B cell (primary cell): ENCODE results near the gene ING3. TPM values are rescaled to one million over a fixed set of nuclear protein-coding genes. Genes with fewer than 3 reads are reported as not detected.

Experiments
- ATAC-seq: fragments of 200-7000 bp; cut with Tn5 transposase; one replicate; pipeline ENCODE4 v1.10.0; 2021; ENCODE audit warnings: low read depth, mild to moderate bottlenecking, moderate number of reproducible peaks, moderate library complexity
- CTCF ChIA-PET: fragments of 350-600 bp; sonication (Branson Sonifier 250); formaldehyde crosslinking; loops from one replicate; lab custom pipeline; 2021; ENCODE audit warnings: antibody characterized with exemption, inconsistent platforms; lab: Charles Lee
- POLR2A ChIA-PET: fragments of 350-600 bp; sonication (Branson Sonifier 250); formaldehyde crosslinking; loops from one replicate; lab custom pipeline; 2021; ENCODE audit warnings: antibody characterized with exemption; lab: Charles Lee
- DNase-seq: peaks from one replicate; pipeline ENCODE4 v3.0.0; 2013
- H2AFZ ChIP-seq: 2 replicates; pipeline ENCODE4 v1.6.1; 2012; ENCODE audit warnings: mild to moderate bottlenecking, low read depth, low read length; ENCODE audit not compliant: insufficient read depth, poor library complexity, severe bottlenecking
- H3K27ac ChIP-seq, 2 donors: 1 replicate in 1 of 2; 2 replicates in 1 of 2; pipeline ENCODE4 v1.5.1; 2012 to 2013; ENCODE audit warnings: low read length in 2 of 2, mild to moderate bottlenecking in 2 of 2, moderate library complexity in 1 of 2
- H3K27me3 ChIP-seq, 4 experiments: fragments of 200-600 bp in 1 of 4; sonication (generic) in 1 of 4; replicated peaks in 1 of 4; 1 replicate in 2 of 4; 2 replicates in 2 of 4; pipeline versions ENCODE4 v1.6.1 to v1.7.0; 2013 to 2016; ENCODE audit warnings: low read length in 3 of 4, mild to moderate bottlenecking in 2 of 4, mixed read lengths in 1 of 4, moderate library complexity in 1 of 4; ENCODE audit not compliant: insufficient read depth in 4 of 4, control insufficient read depth in 3 of 4; ENCODE audit errors: control extremely low read depth in 1 of 4
- H3K36me3 ChIP-seq, 2 experiments: replicated peaks in 1 of 2; 1 replicate in 1 of 2; 2 replicates in 1 of 2; pipeline versions ENCODE4 v1.6.1 to v1.7.1; 2013; ENCODE audit warnings: low read length in 1 of 2; ENCODE audit not compliant: insufficient read depth in 2 of 2, control insufficient read depth in 1 of 2; ENCODE audit errors: control extremely low read depth in 1 of 2, extremely low read depth in 1 of 2
- H3K4me1 ChIP-seq, 2 donors: fragments of 200-600 bp in 1 of 2; sonication (generic) in 1 of 2; 1 replicate in 1 of 2; 2 replicates in 1 of 2; pipeline versions ENCODE4 v1.5.1 to v1.6.1; 2013 to 2017; ENCODE audit warnings: low read length in 2 of 2; ENCODE audit not compliant: control insufficient read depth in 2 of 2, insufficient read depth in 2 of 2
- H3K4me2 ChIP-seq: replicated peaks from 2 replicates; pipeline ENCODE3; 2012; ENCODE audit warnings: mild to moderate bottlenecking, low read depth, low read length; ENCODE audit not compliant: poor library complexity, severe bottlenecking
- H3K4me3 ChIP-seq, 5 experiments: fragments of 200-600 bp in 1 of 5; sonication (generic) in 1 of 5; 1 replicate in 3 of 5; 2 replicates in 2 of 5; pipeline versions ENCODE4 v1.5.1 to v1.7.0; 2011 to 2016; ENCODE audit warnings: low read length in 4 of 5, mild to moderate bottlenecking in 4 of 5, low read depth in 2 of 5, control low read depth in 1 of 5, moderate library complexity in 1 of 5; ENCODE audit not compliant: insufficient read depth in 1 of 5; ENCODE audit errors: control extremely low read depth in 1 of 5, extremely low read depth in 1 of 5
- H3K79me2 ChIP-seq: fragments of 200-600 bp; sonication (generic); one replicate; pipeline ENCODE4 v1.6.0; 2016; ENCODE audit warnings: low read length; ENCODE audit not compliant: control insufficient read depth, insufficient read depth
- H3K9ac ChIP-seq: fragments of 200-600 bp; sonication (generic); 2 replicates; pipeline ENCODE4 v1.6.1; 2017; ENCODE audit warnings: mild to moderate bottlenecking, low read length, moderate library complexity
- H3K9me3 ChIP-seq, 3 donors: one replicate each; pipeline versions ENCODE4 v1.6.1 to v1.7.1; 2013; ENCODE audit warnings: low read length in 2 of 3; ENCODE audit not compliant: control insufficient read depth in 2 of 3, insufficient read depth in 1 of 3; ENCODE audit errors: control extremely low read depth in 1 of 3
- H4K20me1 ChIP-seq: 2 replicates; pipeline ENCODE4 v1.6.0; 2012; ENCODE audit warnings: mild to moderate bottlenecking, low read length; ENCODE audit not compliant: insufficient read depth, control insufficient read depth, poor library complexity, severe bottlenecking
- H3K27ac Mint-ChIP-seq: one replicate; pipeline ENCODE4 v1.8.0; 2021; ENCODE audit warnings: mixed read lengths
- H3K27me3 Mint-ChIP-seq: one replicate; pipeline ENCODE4 v1.8.0; 2021; ENCODE audit warnings: mixed read lengths
- H3K4me1 Mint-ChIP-seq: one replicate; pipeline ENCODE4 v1.8.0; 2021; ENCODE audit warnings: mixed read lengths
- H3K4me3 Mint-ChIP-seq: one replicate; pipeline ENCODE4 v1.8.0; 2021; ENCODE audit warnings: mixed read lengths
- H3K9me3 Mint-ChIP-seq: one replicate; pipeline ENCODE4 v1.8.0; 2022; ENCODE audit warnings: mixed read lengths; ENCODE audit not compliant: insufficient read depth
- CTCF ChIP-seq: fragments of 200-600 bp; IDR thresholded peaks from one replicate; pipeline ENCODE4 v1.8.0; 2022; ENCODE audit warnings: antibody characterized with exemption, mild to moderate bottlenecking
- EZH2 ChIP-seq: IDR thresholded peaks from 2 replicates; pipeline ENCODE4 v1.6.1; 2012; ENCODE audit warnings: borderline replicate concordance, low read depth, mild to moderate bottlenecking, moderate library complexity, low read length; ENCODE audit not compliant: insufficient read depth, poor library complexity, severe bottlenecking
- WGBS: methylation state at CpG from one replicate; pipeline ENCODE4 v1.1.5; 2013; ENCODE audit warnings: missing lambda C conversion rate; ENCODE audit not compliant: insufficient coverage; 5-methylcytosine and 5-hydroxymethylcytosine counted together
- intact Hi-C: fragments of 100-400 bp; cut with micrococcal nuclease; formaldehyde crosslinking; loops from one replicate; pipeline ENCODE4 v1.10.0; 2022
- polyA plus RNA-seq: library from polyadenylated mRNA; depleted of rRNA; stranded (reverse); fragments of >200 nt; gene quantifications from 2 replicates; pipeline ENCODE4 v1.2.3, GENCODE V29; 2012
- total RNA-seq, 2 donors: library from RNA; stranded (reverse); fragments of 120-200 nt in 1 of 2; gene quantifications; 1 replicate in 1 of 2; 2 replicates in 1 of 2; pipeline versions ENCODE4 v1.2.3 to v1.2.4, GENCODE V29; 2013 to 2022

The ING3 gene
- total and polyA plus RNA-seq, 2 donors (not counting 1 experiment from before 2014, with no cell fraction given), result 29.5 to 38.0 TPM

GRCh38 chr7:120955577-120956149 lies 5.1 kb downstream of the ING3 start:
- H3K36me3 ChIP-seq, result peaks cover 10 to 58% of the 10 kb centered on the region in 2 experiments
- peaks cover 14% of the 10 kb centered on the region for H3K4me1 Mint-ChIP-seq
- no peak overlapping the region for H3K4me2 ChIP-seq
- H4K20me1 ChIP-seq, result peaks cover 28% of the 10 kb centered on the region
- ATAC-seq, result no peak
- peaks cover 50% of the 10 kb centered on the region for H3K79me2 ChIP-seq
- TF ChIP-seq EZH2 (no peak), CTCF (no peak)
- H3K27ac ChIP-seq, result no peak overlapping the region
- H3K4me3 ChIP-seq, result no peak overlapping the region
- no peak overlapping the region for H3K27ac Mint-ChIP-seq
- H3K4me1 ChIP-seq, result peaks cover 8 to 10% of the 10 kb centered on the region in 2 donors
- no peak overlapping the region for H2AFZ ChIP-seq
- no peaks in the 10 kb centered on the region for H3K9me3 Mint-ChIP-seq
- CTCF ChIA-PET, result no interaction called here
- no peaks in the 10 kb centered on the region for H3K27me3 ChIP-seq
- POLR2A ChIA-PET, result no interaction called here
- WGBS, result no CpG with 5 or more reads among the region's 3 CpGs
- no peaks in the 10 kb centered on the region for H3K9me3 ChIP-seq
- intact Hi-C loops, result no loop called here
- H3K27me3 Mint-ChIP-seq, result no peaks in the 10 kb centered on the region
- H3K4me3 Mint-ChIP-seq, result no peak overlapping the region
- no peak for DNase-seq
- H3K9ac ChIP-seq, result no peak overlapping the region

GRCh38 chr7:120959929-120960484 lies 9.4 kb downstream of the ING3 start:
- TF ChIP-seq EZH2 (no peak), CTCF (no peak)
- H3K4me1 Mint-ChIP-seq, result peaks cover 14% of the 10 kb centered on the region
- H3K27me3 ChIP-seq, result no peaks in the 10 kb centered on the region
- peaks cover 36% of the 10 kb centered on the region for H3K79me2 ChIP-seq
- DNase-seq, result no peak
- H3K27ac ChIP-seq, result no peak overlapping the region
- H3K4me3 Mint-ChIP-seq, result no peak overlapping the region
- peaks cover 24% of the 10 kb centered on the region for H4K20me1 ChIP-seq
- no peaks in the 10 kb centered on the region for H3K9me3 Mint-ChIP-seq
- intact Hi-C loops, result no loop called here
- WGBS, result 100% methylated on average over 5 of the region's 8 CpGs
- no peak overlapping the region for H3K4me3 ChIP-seq
- no peaks in the 10 kb centered on the region for H3K27me3 Mint-ChIP-seq
- no peak overlapping the region for H3K9ac ChIP-seq
- no peak overlapping the region for H2AFZ ChIP-seq
- no peak overlapping the region for H3K4me2 ChIP-seq
- no peak overlapping the region for H3K27ac Mint-ChIP-seq
- H3K36me3 ChIP-seq, result peaks cover 7 to 43% of the 10 kb centered on the region in 2 experiments
- CTCF ChIA-PET, result interaction anchor here (0.6 kb wide), 1 partner anchor 116 kb away, joined by 3 read pairs; no protein-coding TSS in a partner anchor
- no peaks in the 10 kb centered on the region for H3K9me3 ChIP-seq
- no peak for ATAC-seq
- POLR2A ChIA-PET, result interaction anchor here (0.7 kb wide), 1 partner anchor 404 kb away, joined by 6 read pairs; no protein-coding TSS in a partner anchor
- H3K4me1 ChIP-seq, result peaks cover 0 to 6% of the 10 kb centered on the region in 2 donors
